Mucosa of rectum (tissue), 2 donors: ENCODE results near the gene MTA3.

Experiments used
- H3K27ac ChIP-seq, 2 donors: one replicate each; pipeline ENCODE4 v1.7.0; 2013; ENCODE audit warnings: inconsistent platforms in 2 of 2, low read depth in 2 of 2, low read length in 2 of 2
- H3K27me3 ChIP-seq, 2 donors: one replicate each; pipeline ENCODE4 v1.7.0; 2013; ENCODE audit warnings: low read length in 2 of 2; ENCODE audit not compliant: control insufficient read depth in 2 of 2, insufficient read depth in 2 of 2
- H3K36me3 ChIP-seq, 2 donors: one replicate each; pipeline ENCODE4 v1.7.0; 2013; ENCODE audit warnings: low read length in 2 of 2; ENCODE audit not compliant: control insufficient read depth in 2 of 2, insufficient read depth in 2 of 2
- H3K4me1 ChIP-seq, 2 donors: one replicate each; pipeline ENCODE4 v1.7.0; 2013; ENCODE audit warnings: low read length in 2 of 2, mild to moderate bottlenecking in 1 of 2; ENCODE audit not compliant: control insufficient read depth in 2 of 2, insufficient read depth in 2 of 2
- H3K4me3 ChIP-seq, 2 donors: one replicate each; pipeline ENCODE4 v1.7.0; 2013; ENCODE audit warnings: low read length in 2 of 2
- H3K9ac ChIP-seq, 2 donors: one replicate each; pipeline ENCODE4 v1.7.0; 2013; ENCODE audit warnings: low read length in 2 of 2, low read depth in 1 of 2, mild to moderate bottlenecking in 1 of 2
- H3K9me3 ChIP-seq, 2 donors: one replicate each; pipeline ENCODE4 v1.7.0; 2013; ENCODE audit warnings: low read length in 2 of 2; ENCODE audit not compliant: control insufficient read depth in 2 of 2
- donor health status: healthy.
- donor health status: Normal muscosa, but diverticular disease.

The MTA3 gene

DNA sequence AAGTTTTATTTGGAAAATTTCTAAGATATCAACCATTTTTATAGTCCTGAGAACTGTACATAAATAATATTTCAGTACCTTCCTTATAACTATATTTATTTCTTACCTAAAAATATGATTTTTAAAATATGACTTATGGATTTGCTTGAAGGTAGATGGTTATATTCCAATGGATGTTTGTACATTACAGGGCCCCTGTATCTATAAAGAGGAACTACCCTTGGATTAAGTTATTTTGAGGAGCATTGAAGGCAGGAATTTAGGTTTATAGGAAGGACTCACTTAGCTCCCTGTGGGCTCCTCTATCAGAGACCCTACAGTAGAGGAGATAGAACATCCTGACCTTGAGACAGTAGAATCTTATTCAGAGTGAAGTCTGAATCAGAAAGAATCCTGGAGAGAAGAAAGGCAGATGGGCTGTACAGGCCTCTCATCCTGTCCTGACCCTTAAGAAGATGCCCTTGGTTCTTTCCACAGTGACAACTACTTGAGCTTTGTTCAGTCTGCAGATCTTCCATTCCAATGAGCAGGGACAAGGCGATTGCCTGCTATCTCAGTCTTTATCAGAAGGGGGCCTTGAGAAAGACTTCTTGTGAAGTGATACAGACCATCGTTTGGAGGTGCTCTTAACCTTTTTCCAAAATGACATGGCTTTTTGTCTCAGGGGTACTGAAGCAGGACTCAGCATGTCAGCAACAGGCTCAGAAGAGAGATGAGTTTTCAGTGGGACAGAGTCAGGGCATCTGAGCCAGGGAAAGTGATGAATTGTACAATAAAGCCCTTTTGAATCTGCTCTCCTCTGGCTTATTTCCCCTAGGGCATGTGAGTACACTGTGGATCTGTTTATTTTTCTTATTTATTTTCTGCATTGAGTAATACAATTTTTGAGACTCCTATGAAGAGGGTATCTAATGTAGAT lies 174.6 kb downstream of the MTA3 start:
- peaks cover 0 to 9% of the 10 kb centered on the region in 2 donors for H3K36me3 ChIP-seq
- H3K4me3 ChIP-seq, result no peak overlapping the region
- H3K4me1 ChIP-seq, result no peaks in the 10 kb centered on the region
- no peak overlapping the region for H3K9ac ChIP-seq
- no peaks in the 10 kb centered on the region for H3K9me3 ChIP-seq
- no peaks in the 10 kb centered on the region for H3K27me3 ChIP-seq
- no peak overlapping the region for H3K27ac ChIP-seq

DNA sequence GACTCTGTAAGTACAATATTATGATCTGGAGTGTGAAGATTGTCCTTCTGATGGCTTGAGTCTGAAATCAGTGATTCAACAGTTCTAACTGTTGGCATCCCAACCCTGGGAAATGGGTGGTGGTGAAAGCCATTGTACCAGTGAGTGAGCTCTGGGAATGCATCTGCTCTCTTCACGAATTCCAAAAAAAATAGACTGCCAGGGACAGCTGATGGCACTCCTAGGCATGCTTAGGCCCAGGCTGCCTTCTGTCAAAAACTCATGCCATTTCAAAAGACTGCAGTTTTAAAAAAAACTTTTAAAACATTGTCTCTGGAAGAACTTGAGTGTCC lies 175.2 kb downstream of the MTA3 start:
- Histone ChIP-seq H3K9ac (no peak overlapping the region), H3K4me1 (no peaks in the 10 kb centered on the region), H3K4me3 (no peak overlapping the region), H3K9me3 (no peaks in the 10 kb centered on the region), H3K27me3 (no peaks in the 10 kb centered on the region), H3K27ac (no peak overlapping the region), H3K36me3 (peaks cover 0 to 9% of the 10 kb centered on the region in 2 donors)

DNA sequence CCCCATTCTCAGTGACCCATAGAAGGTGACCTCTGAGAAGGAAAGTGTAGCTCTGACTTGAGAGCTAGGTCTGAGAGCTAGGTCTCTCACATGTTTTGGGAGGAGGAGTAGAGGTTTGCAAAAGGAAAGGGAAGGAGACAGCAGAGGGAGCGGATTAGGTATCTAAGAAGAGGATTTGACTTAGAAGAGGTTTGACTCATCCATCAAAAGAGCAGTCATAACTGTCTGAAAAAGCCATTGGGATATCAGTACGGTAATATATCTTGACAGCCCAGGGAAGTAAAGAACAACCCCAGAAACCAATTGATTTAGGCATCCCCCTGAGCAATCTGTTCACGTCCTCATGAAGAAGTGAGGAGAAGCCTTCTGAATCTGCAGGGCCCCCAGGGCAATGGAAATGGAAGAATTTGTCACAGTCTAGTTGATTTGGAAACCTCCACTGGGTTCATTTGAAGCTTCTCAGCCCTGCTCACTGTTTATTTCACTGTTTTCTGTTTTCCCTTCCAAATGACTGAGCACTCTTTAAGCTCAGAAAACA lies 176.2 kb downstream of the MTA3 start:
- Histone ChIP-seq H3K4me1 (no peaks in the 10 kb centered on the region), H3K36me3 (peaks cover 3 to 9% of the 10 kb centered on the region in 2 donors), H3K4me3 (no peak overlapping the region), H3K27ac (no peak overlapping the region), H3K27me3 (no peaks in the 10 kb centered on the region), H3K9ac (no peak overlapping the region), H3K9me3 (no peaks in the 10 kb centered on the region)

DNA sequence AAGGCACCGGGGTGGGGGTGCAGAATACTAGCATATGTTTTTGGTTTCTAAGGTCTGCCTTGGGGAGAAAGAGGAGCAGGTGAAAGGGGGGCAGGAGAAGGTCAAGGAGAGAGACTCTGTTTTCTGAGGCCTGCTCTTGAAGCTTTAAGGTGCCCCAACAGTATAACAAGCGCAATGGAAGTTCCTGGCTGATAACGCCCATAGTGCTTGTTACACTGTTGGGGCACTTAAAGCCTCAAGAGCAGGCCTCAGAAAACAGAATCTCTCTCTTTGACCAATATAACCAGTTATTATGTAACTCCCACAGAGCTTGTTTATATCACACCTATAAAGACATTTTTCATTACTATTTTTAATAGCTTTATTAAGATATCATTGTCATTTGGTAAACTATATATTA lies 179.0 kb downstream of the MTA3 start:
- Histone ChIP-seq H3K27me3 (no peaks in the 10 kb centered on the region), H3K4me1 (no peaks in the 10 kb centered on the region), H3K9me3 (no peaks in the 10 kb centered on the region), H3K36me3 (peaks cover 0 to 3% of the 10 kb centered on the region in 2 donors), H3K9ac (no peak overlapping the region), H3K4me3 (no peak overlapping the region), H3K27ac (no peak overlapping the region)

DNA sequence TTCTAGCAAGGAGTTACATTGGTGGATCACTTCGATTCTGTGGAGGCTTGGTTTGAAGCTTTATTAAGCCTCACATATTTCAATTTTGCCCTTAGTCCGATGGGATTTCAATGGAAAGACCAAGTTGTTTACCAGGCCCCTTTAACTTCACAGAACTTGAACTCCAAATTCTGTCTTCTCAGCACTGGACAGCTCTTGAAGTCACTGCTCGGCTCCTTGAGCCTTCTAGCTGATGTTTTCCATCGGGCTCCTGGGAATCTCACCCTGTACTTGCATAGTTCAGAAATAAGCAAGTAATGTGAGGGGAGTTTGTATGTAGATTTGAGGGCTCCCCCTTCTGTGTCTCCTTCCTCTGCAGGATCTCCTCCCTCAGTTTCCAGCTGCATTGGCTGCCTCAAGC lies 180.4 kb downstream of the MTA3 start:
- Histone ChIP-seq H3K27me3 (no peaks in the 10 kb centered on the region), H3K9ac (no peak overlapping the region), H3K4me1 (no peaks in the 10 kb centered on the region), H3K9me3 (no peaks in the 10 kb centered on the region), H3K27ac (no peak overlapping the region), H3K4me3 (no peak overlapping the region), H3K36me3 (peaks cover 5 to 10% of the 10 kb centered on the region in 2 donors)

DNA sequence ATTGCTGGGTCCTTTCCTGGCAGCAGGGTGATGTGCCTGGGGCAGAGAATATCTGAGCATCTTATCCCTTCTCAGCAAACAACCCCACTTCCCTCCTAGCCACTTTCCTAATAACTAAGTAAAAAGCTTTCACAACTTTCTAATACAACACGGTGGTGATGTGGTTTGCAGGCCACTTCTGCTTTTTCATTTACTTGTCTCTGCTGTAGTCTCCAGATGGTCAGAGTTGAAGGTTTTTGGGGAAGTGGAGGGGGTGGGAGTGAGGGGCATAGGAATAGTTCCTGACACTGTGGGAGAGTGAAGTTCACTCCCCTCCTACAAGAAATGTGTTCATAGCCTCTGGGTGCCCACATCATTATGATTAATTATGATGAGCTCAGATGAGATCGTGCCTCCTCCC lies 183.9 kb downstream of the MTA3 start:
- H3K4me3 ChIP-seq, result no peak overlapping the region
- no peak overlapping the region for H3K27ac ChIP-seq
- no peak overlapping the region for H3K9ac ChIP-seq
- H3K9me3 ChIP-seq, result no peaks in the 10 kb centered on the region
- H3K27me3 ChIP-seq, result no peaks in the 10 kb centered on the region
- H3K4me1 ChIP-seq, result peaks cover 0 to 2% of the 10 kb centered on the region in 2 donors
- peaks cover 5 to 10% of the 10 kb centered on the region in 2 donors for H3K36me3 ChIP-seq

DNA sequence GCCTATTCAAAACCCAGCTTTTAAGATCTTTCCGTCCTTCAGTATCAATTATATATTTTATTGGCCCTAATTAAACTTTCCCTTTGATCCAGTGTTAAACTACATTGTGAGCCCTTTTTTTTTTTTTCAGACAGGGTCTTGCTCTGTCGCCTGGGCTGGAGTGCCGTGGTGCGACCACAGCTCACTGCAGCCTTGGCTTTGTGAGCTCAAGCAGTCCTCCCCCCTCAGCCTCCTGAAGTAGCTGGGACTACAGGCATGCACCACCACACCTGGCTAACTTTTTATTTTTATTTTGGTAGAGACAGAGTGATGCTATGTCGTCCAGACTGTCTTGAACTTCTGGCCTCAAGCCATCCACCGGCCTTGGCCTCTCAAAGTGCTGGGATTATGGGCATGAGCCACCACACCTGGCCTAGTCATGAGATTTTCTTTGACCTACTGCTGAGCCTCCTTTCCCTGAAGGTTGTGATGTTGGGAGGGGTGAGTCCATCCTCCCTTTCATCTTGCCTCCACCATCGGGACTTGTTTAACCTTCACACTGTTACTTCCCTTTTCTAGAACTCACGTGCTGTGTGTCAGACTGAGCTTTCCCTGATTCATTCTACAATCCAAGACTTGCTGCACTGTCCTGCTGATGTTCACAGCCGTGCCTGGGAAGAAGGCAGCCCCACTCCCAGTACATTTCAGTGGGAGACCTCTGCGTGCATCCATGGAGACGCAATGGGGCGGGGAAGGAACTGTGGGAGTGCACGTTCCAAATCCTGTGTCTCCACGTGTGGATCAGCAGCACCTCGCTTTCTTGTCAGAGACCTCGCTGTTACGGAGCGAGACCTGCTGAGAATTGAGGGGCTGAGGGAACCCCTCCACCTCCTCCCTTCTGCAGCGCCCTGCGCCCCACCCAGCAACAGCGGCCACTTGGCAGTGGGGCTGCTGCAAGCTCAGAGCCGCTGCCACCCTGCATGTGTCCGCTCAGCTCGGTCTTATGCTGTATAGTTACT lies 184.7 kb downstream of the MTA3 start:
- no peak overlapping the region for H3K9ac ChIP-seq

DNA sequence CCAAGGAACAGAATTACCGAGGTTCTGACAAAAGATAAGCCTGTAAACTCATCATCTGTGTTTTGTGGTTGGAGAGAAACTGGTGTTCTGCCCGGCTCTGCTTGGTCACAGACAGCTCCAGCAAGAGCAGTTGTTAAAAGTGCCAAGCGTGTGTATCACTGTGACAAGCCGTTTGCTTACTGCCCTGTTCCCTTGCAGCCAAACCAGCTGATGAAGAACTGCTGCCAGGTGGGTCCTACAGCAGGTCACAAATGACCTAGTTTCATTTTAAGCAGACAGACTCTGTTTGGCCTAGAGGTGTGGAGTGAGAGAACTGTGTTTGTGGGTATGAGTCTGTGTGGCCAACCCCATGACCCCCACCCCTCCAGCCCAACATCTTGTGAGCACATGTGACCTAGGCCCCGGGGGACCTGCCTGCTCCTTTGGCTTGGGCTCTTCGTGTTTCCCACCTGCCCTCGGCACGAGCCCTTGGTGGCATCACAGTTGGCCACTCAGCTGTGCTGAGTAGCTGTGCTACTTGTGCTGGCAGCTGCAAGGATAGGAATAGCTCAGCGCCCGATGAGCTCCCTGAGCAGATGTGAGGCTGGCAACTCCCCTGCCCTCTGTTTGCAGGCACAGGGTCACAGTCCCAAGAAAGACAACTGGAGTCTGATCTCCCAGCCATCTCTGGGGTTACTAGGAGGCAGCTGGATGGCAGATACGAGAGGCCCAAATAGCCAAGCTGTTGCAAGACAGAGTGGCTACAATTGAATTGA lies 185.8 kb downstream of the MTA3 start:
- Histone ChIP-seq H3K27me3 (no peaks in the 10 kb centered on the region), H3K4me3 (no peak overlapping the region), H3K9me3 (no peaks in the 10 kb centered on the region), H3K4me1 (peaks cover 0 to 2% of the 10 kb centered on the region in 2 donors), H3K9ac (no peak overlapping the region), H3K36me3 (peaks cover 5 to 8% of the 10 kb centered on the region in 2 donors), H3K27ac (no peak overlapping the region)

More for the DNA sequence above, 184.7 kb downstream of the MTA3 start:
- H3K4me3 ChIP-seq, result no peak overlapping the region
- H3K36me3 ChIP-seq, result peaks cover 5 to 10% of the 10 kb centered on the region in 2 donors
- no peaks in the 10 kb centered on the region for H3K9me3 ChIP-seq
- no peak overlapping the region for H3K27ac ChIP-seq
- H3K27me3 ChIP-seq, result no peaks in the 10 kb centered on the region
- peaks cover 0 to 2% of the 10 kb centered on the region in 2 donors for H3K4me1 ChIP-seq

DNA sequence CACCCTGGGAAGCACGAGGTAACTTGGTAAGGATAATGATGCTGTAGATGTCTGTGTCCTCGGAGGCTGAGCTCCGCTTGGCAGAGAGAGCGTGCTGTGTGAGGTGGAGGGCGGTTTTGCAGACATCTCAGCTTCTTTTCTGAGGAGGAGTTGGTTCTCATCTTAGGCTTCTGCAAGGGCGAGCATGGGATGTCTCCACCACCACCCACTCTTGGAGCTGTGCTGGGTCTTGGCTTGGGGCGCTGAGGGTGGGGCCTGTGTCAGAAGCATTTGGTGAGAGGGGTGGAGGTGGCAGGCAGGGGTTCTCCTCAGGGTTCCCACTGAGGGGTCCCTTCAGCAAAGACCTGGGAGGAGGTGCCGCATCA lies 186.3 kb downstream of the MTA3 start:
- H3K27ac ChIP-seq, result no peak overlapping the region
- H3K9ac ChIP-seq, result no peak overlapping the region
- no peaks in the 10 kb centered on the region for H3K27me3 ChIP-seq
- peaks cover 5 to 8% of the 10 kb centered on the region in 2 donors for H3K36me3 ChIP-seq
- H3K9me3 ChIP-seq, result no peaks in the 10 kb centered on the region
- H3K4me1 ChIP-seq, result peaks cover 0 to 2% of the 10 kb centered on the region in 2 donors
- H3K4me3 ChIP-seq, result no peak overlapping the region
